Endodermal cell (in vitro differentiated cells): Measurements from ENCODE around the gene ZSCAN4. TPM values are rescaled to one million over a fixed set of nuclear protein-coding genes. Genes with fewer than 3 reads are reported as not detected.

Source experiments
- DNase-seq: peaks from one replicate; pipeline ENCODE4 v3.0.0-alpha.2; 2017
- H3K27ac ChIP-seq: 2 replicates; pipeline ENCODE4 v1.5.1; 2013; ENCODE audit warnings: mild to moderate bottlenecking, low read depth, low read length, moderate library complexity
- H3K27me3 ChIP-seq: 2 replicates; pipeline ENCODE4 v1.6.1; 2013; ENCODE audit warnings: mild to moderate bottlenecking, low read length, moderate library complexity; ENCODE audit not compliant: insufficient read depth, control insufficient read depth, poor library complexity, severe bottlenecking
- H3K36me3 ChIP-seq: 2 replicates; pipeline ENCODE4 v1.7.0; 2013; ENCODE audit warnings: mild to moderate bottlenecking, low read length, moderate library complexity; ENCODE audit not compliant: control insufficient read depth, insufficient read depth
- H3K4me1 ChIP-seq: one replicate; pipeline ENCODE4 v1.7.0; 2013; ENCODE audit warnings: low read length; ENCODE audit not compliant: control insufficient read depth, insufficient read depth
- H3K4me3 ChIP-seq: 2 replicates; pipeline ENCODE4 v1.5.1; 2013; ENCODE audit warnings: mild to moderate bottlenecking, low read length, moderate library complexity
- H3K9ac ChIP-seq: 2 replicates; pipeline ENCODE4 v1.6.1; 2013; ENCODE audit warnings: mild to moderate bottlenecking, low read length, moderate library complexity; ENCODE audit not compliant: poor library complexity, severe bottlenecking; ENCODE audit errors: extremely low read depth
- H3K9me3 ChIP-seq: 2 replicates; pipeline ENCODE4 v1.6.1; 2013; ENCODE audit warnings: mild to moderate bottlenecking, low read length, moderate library complexity; ENCODE audit not compliant: control insufficient read depth
- H3K27ac Mint-ChIP-seq: 2 replicates; pipeline ENCODE4 v1.8.0; 2020; ENCODE audit warnings: mixed read lengths
- H3K27me3 Mint-ChIP-seq: 2 replicates; pipeline ENCODE4 v1.8.0; 2021; ENCODE audit warnings: mild to moderate bottlenecking, mixed read lengths; ENCODE audit not compliant: insufficient read depth
- H3K36me3 Mint-ChIP-seq: 2 replicates; pipeline ENCODE4 v1.8.0; 2020; ENCODE audit warnings: low read depth, mixed read lengths
- H3K4me1 Mint-ChIP-seq: 2 replicates; pipeline ENCODE4 v1.8.0; 2020; ENCODE audit warnings: mixed read lengths
- H3K4me3 Mint-ChIP-seq: 2 replicates; pipeline ENCODE4 v1.8.0; 2020; ENCODE audit warnings: mild to moderate bottlenecking, moderate library complexity, mixed read lengths
- H3K9me3 Mint-ChIP-seq: 2 replicates; pipeline ENCODE4 v1.8.0; 2020; ENCODE audit warnings: mild to moderate bottlenecking, mixed read lengths
- WGBS, 2 experiments: methylation state at CpG; one replicate each; pipeline versions ENCODE4 v1.1.5 to v1.1.7; 2013; ENCODE audit warnings: missing lambda C conversion rate in 2 of 2, mixed read lengths in 1 of 2; ENCODE audit not compliant: insufficient coverage in 1 of 2, insufficient read length in 1 of 2; 5-methylcytosine and 5-hydroxymethylcytosine counted together
- total RNA-seq, 2 donors: library from RNA; stranded (reverse); fragmentation: NEBNext Ultra II Directional in 1 of 2; extraction: Animal tissue kit (Norgen Biotek cat#: 25700) in 1 of 2; gene quantifications; 2 replicates in 1 of 2; 3 replicates in 1 of 2; pipeline ENCODE4 v1.2.1, GENCODE V29; 2021
- TF ChIP-seq, protein P1 (sequence below): fragments of 200-600 bp; sonication (generic); conservative IDR thresholded peaks from 2 replicates; pipeline ENCODE4 v1.5.0; 2021; ENCODE audit warnings: antibody characterized with exemption, mild to moderate bottlenecking

The ZSCAN4 gene
- total RNA-seq, 2 donors from 2014 or later = not detected

DNA sequence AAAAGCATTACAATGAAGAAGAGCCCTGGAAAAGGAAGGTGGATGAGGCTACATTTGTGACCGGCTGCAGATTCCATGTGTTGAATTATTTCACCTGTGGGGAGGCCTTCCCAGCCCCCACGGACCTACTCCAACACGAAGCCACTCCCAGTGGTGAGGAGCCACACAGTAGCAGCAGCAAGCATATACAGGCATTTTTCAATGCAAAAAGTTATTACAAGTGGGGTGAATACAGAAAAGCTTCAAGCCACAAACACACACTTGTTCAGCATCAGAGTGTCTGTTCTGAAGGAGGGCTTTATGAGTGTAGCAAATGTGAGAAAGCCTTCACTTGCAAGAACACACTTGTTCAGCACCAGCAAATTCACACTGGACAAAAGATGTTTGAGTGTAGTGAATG is 18.0 kb downstream of the ZSCAN4 start:
- Histone ChIP-seq H3K27me3 (no peaks in the 10 kb centered on the region), H3K4me3 (peak overlapping the region; percentile 65), H3K9me3 (peaks cover 80% of the 10 kb centered on the region), H3K9ac (no peak overlapping the region), H3K36me3 (peaks cover 83% of the 10 kb centered on the region), H3K27ac (no peak overlapping the region), H3K4me1 (no peaks in the 10 kb centered on the region)
- H3K4me3 Mint-ChIP-seq = no peak overlapping the region
- H3K27me3 Mint-ChIP-seq = no peaks in the 10 kb centered on the region
- WGBS, 2 experiments = 95 to 99% methylated on average over 3 of the region's 3 CpGs
- TF ChIP-seq, protein P1, sequence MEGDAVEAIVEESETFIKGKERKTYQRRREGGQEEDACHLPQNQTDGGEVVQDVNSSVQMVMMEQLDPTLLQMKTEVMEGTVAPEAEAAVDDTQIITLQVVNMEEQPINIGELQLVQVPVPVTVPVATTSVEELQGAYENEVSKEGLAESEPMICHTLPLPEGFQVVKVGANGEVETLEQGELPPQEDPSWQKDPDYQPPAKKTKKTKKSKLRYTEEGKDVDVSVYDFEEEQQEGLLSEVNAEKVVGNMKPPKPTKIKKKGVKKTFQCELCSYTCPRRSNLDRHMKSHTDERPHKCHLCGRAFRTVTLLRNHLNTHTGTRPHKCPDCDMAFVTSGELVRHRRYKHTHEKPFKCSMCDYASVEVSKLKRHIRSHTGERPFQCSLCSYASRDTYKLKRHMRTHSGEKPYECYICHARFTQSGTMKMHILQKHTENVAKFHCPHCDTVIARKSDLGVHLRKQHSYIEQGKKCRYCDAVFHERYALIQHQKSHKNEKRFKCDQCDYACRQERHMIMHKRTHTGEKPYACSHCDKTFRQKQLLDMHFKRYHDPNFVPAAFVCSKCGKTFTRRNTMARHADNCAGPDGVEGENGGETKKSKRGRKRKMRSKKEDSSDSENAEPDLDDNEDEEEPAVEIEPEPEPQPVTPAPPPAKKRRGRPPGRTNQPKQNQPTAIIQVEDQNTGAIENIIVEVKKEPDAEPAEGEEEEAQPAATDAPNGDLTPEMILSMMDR = no peak
- peaks cover 96% of the 10 kb centered on the region for H3K9me3 Mint-ChIP-seq
- H3K4me1 Mint-ChIP-seq = peaks cover 8% of the 10 kb centered on the region
- DNase-seq = no peak
- no peak overlapping the region for H3K27ac Mint-ChIP-seq
- peaks cover 95% of the 10 kb centered on the region for H3K36me3 Mint-ChIP-seq

DNA sequence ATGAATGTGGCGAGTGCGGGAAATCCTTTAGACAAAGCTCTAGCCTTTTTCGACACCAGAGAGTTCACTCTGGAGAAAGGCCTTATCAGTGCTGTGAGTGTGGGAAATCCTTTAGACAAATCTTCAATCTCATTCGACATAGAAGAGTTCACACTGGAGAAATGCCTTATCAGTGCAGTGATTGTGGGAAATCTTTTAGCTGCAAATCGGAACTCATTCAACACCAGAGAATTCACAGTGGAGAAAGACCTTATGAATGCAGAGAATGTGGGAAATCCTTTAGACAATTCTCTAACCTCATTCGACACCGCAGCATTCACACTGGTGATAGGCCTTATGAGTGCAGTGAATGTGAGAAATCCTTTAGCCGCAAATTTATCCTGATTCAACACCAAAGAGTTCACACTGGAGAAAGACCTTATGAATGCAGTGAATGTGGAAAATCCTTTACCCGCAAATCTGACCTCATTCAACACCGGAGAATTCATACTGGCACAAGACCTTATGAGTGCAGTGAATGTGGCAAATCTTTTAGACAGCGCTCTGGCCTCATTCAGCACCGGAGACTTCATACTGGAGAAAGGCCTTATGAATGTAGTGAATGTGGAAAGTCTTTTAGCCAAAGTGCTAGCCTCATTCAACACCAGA is 18.8 kb downstream of the ZSCAN4 start:
- H3K36me3 ChIP-seq = peaks cover 83% of the 10 kb centered on the region
- Mint-ChIP-seq H3K9me3 (peaks cover 89% of the 10 kb centered on the region), H3K36me3 (peaks cover 88% of the 10 kb centered on the region), H3K27me3 (no peaks in the 10 kb centered on the region), H3K27ac (no peak overlapping the region), H3K4me1 (peaks cover 5% of the 10 kb centered on the region), H3K4me3 (no peak overlapping the region)
- WGBS, 2 experiments = 95 to 97% methylated on average over 10 to 12 of the region's 12 CpGs
- no peak overlapping the region for H3K9ac ChIP-seq
- no peak for DNase-seq
- no peaks in the 10 kb centered on the region for H3K4me1 ChIP-seq
- peak overlapping the region; percentile 65 for H3K4me3 ChIP-seq
- TF ChIP-seq, protein P1 = no peak
- H3K27me3 ChIP-seq = no peaks in the 10 kb centered on the region
- peaks cover 80% of the 10 kb centered on the region for H3K9me3 ChIP-seq
- no peak overlapping the region for H3K27ac ChIP-seq

DNA sequence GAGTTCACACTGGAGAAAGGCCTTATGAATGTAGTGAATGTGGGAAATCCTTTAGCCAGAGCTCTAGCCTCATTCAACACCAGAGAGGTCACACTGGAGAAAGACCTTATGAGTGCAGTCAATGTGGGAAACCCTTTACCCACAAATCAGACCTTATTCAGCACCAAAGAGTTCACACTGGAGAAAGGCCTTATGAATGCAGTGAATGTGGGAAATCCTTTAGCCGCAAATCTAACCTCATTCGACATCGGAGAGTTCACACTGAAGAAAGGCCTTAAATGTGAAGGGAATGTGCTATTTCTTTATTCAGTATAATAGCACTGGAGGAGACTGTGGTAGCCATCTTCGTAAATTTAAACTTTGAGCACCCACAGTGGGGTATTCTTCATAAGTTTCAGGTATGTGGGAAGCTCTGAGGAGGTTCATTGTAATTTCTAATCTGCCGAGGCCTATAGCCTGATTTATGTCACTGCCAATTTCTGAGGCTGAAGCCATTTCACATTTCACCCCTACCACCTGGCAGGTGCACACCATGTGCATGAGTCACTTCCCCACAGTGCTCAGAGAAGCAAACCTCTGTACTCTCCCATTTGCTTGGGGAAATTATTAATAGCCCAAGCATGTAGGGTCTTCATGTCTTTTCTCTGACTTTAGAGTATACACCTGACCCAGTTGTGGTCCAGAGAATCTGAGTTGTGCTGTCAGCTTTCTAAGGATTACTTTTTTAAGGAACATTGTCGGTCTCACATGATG is 19.5 kb downstream of the ZSCAN4 start:
- Mint-ChIP-seq H3K27ac (no peak overlapping the region), H3K27me3 (no peaks in the 10 kb centered on the region), H3K4me3 (no peak overlapping the region), H3K4me1 (no peaks in the 10 kb centered on the region), H3K36me3 (peaks cover 86% of the 10 kb centered on the region), H3K9me3 (peaks cover 84% of the 10 kb centered on the region)
- no peaks in the 10 kb centered on the region for H3K27me3 ChIP-seq
- no peaks in the 10 kb centered on the region for H3K4me1 ChIP-seq
- no peak for DNase-seq
- peaks cover 79% of the 10 kb centered on the region for H3K36me3 ChIP-seq
- H3K9me3 ChIP-seq = peaks cover 76% of the 10 kb centered on the region
- peak overlapping the region; percentile 65 for H3K4me3 ChIP-seq
- H3K9ac ChIP-seq = no peak overlapping the region
- WGBS, 2 experiments = 98 to 100% methylated on average over 5 to 6 of the region's 6 CpGs
- TF ChIP-seq, protein P1 = no peak
- no peak overlapping the region for H3K27ac ChIP-seq
